GM19395 (cell line): ENCODE results near the gene ZNF140.

ENCODE experiments used
- ATAC-seq: cut with Tn5 transposase; IDR thresholded peaks from one replicate; pipeline ENCODE4 v1.9.1; 2021; ENCODE audit warnings: mild to moderate bottlenecking, moderate library complexity; ENCODE audit not compliant: unreplicated experiment

ZNF140 gene

GRCh38 chr12:133080368-133081158 is at the start of gene ZNF140:
ZNF140 (plus strand) TSS chr12:133080923; CDS start chr12:133081321, 398 bp downstream.
- peak; percentile 77 for ATAC-seq

GRCh38 chr12:133037207-133038005 is 43.3 kb upstream of the ZNF140 start, which contains the start of gene ZNF84:
ZNF84 (plus strand) TSS chr12:133037509; CDS start chr12:133041468, 3,959 bp downstream.
- ATAC-seq = peak; percentile 96

GRCh38 chr12:133038118-133038709 is 42.5 kb upstream of the ZNF140 start:
- ATAC-seq = no peak

- ATAC-seq = no peak
These were observed 34.0 kb upstream of the ZNF140 start for GRCh38 chr12:133046698-133047097.

GRCh38 chr12:133057446-133057845 is 23.3 kb upstream of the ZNF140 start:
- no peak for ATAC-seq

GRCh38 chr12:133058203-133059113 is 22.3 kb upstream of the ZNF140 start:
- no peak for ATAC-seq

GRCh38 chr12:133061954-133062353 is 18.8 kb upstream of the ZNF140 start:
- no peak for ATAC-seq

- ATAC-seq = no peak
These were observed 17.2 kb upstream of the ZNF140 start for GRCh38 chr12:133063556-133063955.

GRCh38 chr12:133073836-133074235 is 6.9 kb upstream of the ZNF140 start:
- no peak for ATAC-seq

GRCh38 chr12:133080026-133080367 is 726 bp upstream of the ZNF140 start:
- peak; percentile 88 for ATAC-seq

- ATAC-seq = no peak
These were observed 547 bp downstream of the ZNF140 start for GRCh38 chr12:133081159-133081780.

GRCh38 chr12:133083345-133083744 is 2.6 kb downstream of the ZNF140 start:
- no peak for ATAC-seq

- ATAC-seq = no peak
These were observed 24.9 kb downstream of the ZNF140 start for GRCh38 chr12:133105620-133106019.

- ATAC-seq = no peak
These were observed 25.5 kb downstream of the ZNF140 start for GRCh38 chr12:133106253-133106652.

GRCh38 chr12:133107121-133107520 is 26.4 kb downstream of the ZNF140 start:
- ATAC-seq = no peak

- no peak for ATAC-seq
These were observed 27.4 kb downstream of the ZNF140 start for GRCh38 chr12:133108150-133108549.

GRCh38 chr12:133120385-133121191 is 39.9 kb downstream of the ZNF140 start:
- ATAC-seq = no peak

GRCh38 chr12:133124674-133125073 is 44.0 kb downstream of the ZNF140 start:
- ATAC-seq = no peak

GRCh38 chr12:133129368-133130037 is 48.8 kb downstream of the ZNF140 start:
- peak; percentile 22 for ATAC-seq
